GM12878 (cell line): ENCODE results near the gene CCDC88C. TPM values are rescaled to one million over a fixed set of nuclear protein-coding genes. Genes with fewer than 3 reads are reported as not detected.
A peak's percentile ranks its signal among the peaks of the same experiment; 100 is the strongest.

Experiments used
- ATAC-seq: fragments of 200-7000 bp; cut with Tn5 transposase; 3 replicates; pipeline ENCODE4 v1.9.1; 2020; ENCODE audit warnings: mild to moderate bottlenecking, moderate library complexity
- BruUV-seq: library from RNA; stranded (reverse); fragments of 400-500 nt; replicated peaks from 2 replicates; lab custom pipeline; 2021; lab: Mats Ljungman, UMichigan
- CTCF ChIA-PET: fragments of 300-600 bp; sonication (Branson Sonifier 250); formaldehyde crosslinking; extraction: SDS; loops from one replicate; lab custom pipeline; 2021; ENCODE audit warnings: inconsistent platforms; lab: Yijun Ruan, JAX
- POLR2A ChIA-PET: fragments of 350-600 bp; formaldehyde crosslinking; extraction: SDS; loops from one replicate; lab custom pipeline; 2021; ENCODE audit warnings: inconsistent platforms; lab: Charles Lee
- RAD21 ChIA-PET: fragments of 300-600 bp; sonication (Branson Sonifier 250); formaldehyde crosslinking; loops from one replicate; lab custom pipeline; 2023; ENCODE audit warnings: antibody characterized with exemption; ENCODE audit not compliant: unreplicated experiment; lab: Charles Lee
- SMC1A ChIA-PET: fragments of 300-600 bp; sonication (Branson Sonifier 250); formaldehyde crosslinking; loops from one replicate; lab custom pipeline; 2023; ENCODE audit not compliant: unreplicated experiment, uncharacterized antibody; lab: Charles Lee
- DNase-seq: peaks from one replicate; pipeline ENCODE4 v3.0.0-alpha.2; 2011; ENCODE audit warnings: low read depth, low spot score
- FAIRE-seq: peaks from 3 replicates; lab custom pipeline; 2011; peaks lifted over from hg19 to GRCh38; lab: Jason Lieb, UNC
- H2AFZ ChIP-seq: 2 replicates; pipeline ENCODE4 v1.6.0; 2011; ENCODE audit warnings: low read depth, low read length, control low read depth; ENCODE audit not compliant: control insufficient read depth
- H3K27ac ChIP-seq: 2 replicates; pipeline ENCODE4 v1.5.1; 2011; ENCODE audit warnings: control low read depth; ENCODE audit not compliant: control insufficient read depth, insufficient read depth
- H3K27me3 ChIP-seq, 2 experiments: replicated peaks in 1 of 2; 2 replicates each; pipeline versions ENCODE4 v1.6.0 to v1.6.1; 2011; ENCODE audit warnings: low read length in 1 of 2; ENCODE audit not compliant: control insufficient read depth in 2 of 2, insufficient read depth in 2 of 2
- H3K36me3 ChIP-seq, 2 experiments: 2 replicates each; pipeline ENCODE4 v1.5.1; 2011; ENCODE audit warnings: low read length in 1 of 2; ENCODE audit not compliant: control insufficient read depth in 2 of 2, insufficient read depth in 2 of 2
- H3K4me1 ChIP-seq: 2 replicates; pipeline ENCODE4 v1.6.1; 2011; ENCODE audit warnings: mild to moderate bottlenecking, low read length, moderate library complexity, mixed read lengths; ENCODE audit not compliant: control insufficient read depth, insufficient read depth
- H3K4me2 ChIP-seq: 2 replicates; pipeline ENCODE4 v1.6.0; 2011; ENCODE audit warnings: control low read depth; ENCODE audit not compliant: control insufficient read depth, insufficient read depth
- H3K4me3 ChIP-seq: fragments of 200-600 bp; sonication (generic); 2 replicates; pipeline ENCODE4 v1.5.1; 2016
- H3K79me2 ChIP-seq: 2 replicates; pipeline ENCODE4 v1.6.0; 2011; ENCODE audit warnings: low read length; ENCODE audit not compliant: control insufficient read depth, insufficient read depth
- H3K9ac ChIP-seq: 2 replicates; pipeline ENCODE4 v1.8.0; 2011; ENCODE audit warnings: low read length, control low read depth, mixed read lengths; ENCODE audit not compliant: control insufficient read depth, insufficient read depth
- H3K9me3 ChIP-seq: replicated peaks from 3 replicates; pipeline ENCODE4 v1.5.1; 2011; ENCODE audit warnings: mild to moderate bottlenecking, low read length; ENCODE audit not compliant: control insufficient read depth, insufficient read depth
- H4K20me1 ChIP-seq: 2 replicates; pipeline ENCODE4 v1.6.0; 2011; ENCODE audit not compliant: control insufficient read depth, insufficient read depth
- EGR1 ChIP-seq, 2 experiments: IDR thresholded peaks; 1 replicate in 1 of 2; 2 replicates in 1 of 2; pipeline ENCODE4 v1.6.1; 2011 to 2012; ENCODE audit warnings: low read depth in 2 of 2, low read length in 2 of 2, borderline replicate concordance in 1 of 2, mild to moderate bottlenecking in 1 of 2, moderate library complexity in 1 of 2
- HDAC2 ChIP-seq: fragments of 200-600 bp; sonication (generic); IDR thresholded peaks from 2 replicates; pipeline ENCODE4 v1.6.1; 2017
- HDGF ChIP-seq: fragments of 450-650 bp; IDR thresholded peaks from 2 replicates; pipeline ENCODE4 v1.6.1; 2016; ENCODE audit warnings: antibody characterized with exemption
- IKZF1 ChIP-seq: fragments of 450-650 bp; conservative IDR thresholded peaks from 2 replicates; pipeline ENCODE4 v1.6.1; 2017; ENCODE audit warnings: antibody characterized with exemption, mild to moderate bottlenecking
- MYC ChIP-seq: IDR thresholded peaks from 2 replicates; pipeline ENCODE4 v1.6.1; 2011; ENCODE audit warnings: mild to moderate bottlenecking, low read length, moderate library complexity, inconsistent platforms; ENCODE audit not compliant: insufficient read depth, insufficient replicate concordance, insufficient read length, severe bottlenecking
- RFX5 ChIP-seq: IDR thresholded peaks from 2 replicates; pipeline ENCODE4 v1.6.1; 2011; ENCODE audit warnings: low read depth, low read length, improper control_type of control experiment
- RUNX3 ChIP-seq: IDR thresholded peaks from 2 replicates; pipeline ENCODE4 v1.6.1; 2012; ENCODE audit warnings: low read length, inconsistent platforms
- SMAD1 ChIP-seq: fragments of 450-650 bp; IDR thresholded peaks from 2 replicates; pipeline ENCODE4 v1.6.1; 2018; ENCODE audit warnings: mild to moderate bottlenecking, low read depth; ENCODE audit not compliant: partially characterized antibody
- TAF1 ChIP-seq: IDR thresholded peaks from 2 replicates; pipeline ENCODE4 v1.6.1; 2011; ENCODE audit warnings: mild to moderate bottlenecking, low read depth, low read length, borderline replicate concordance
- ZNF207 ChIP-seq: fragments of 450-650 bp; IDR thresholded peaks from 2 replicates; pipeline ENCODE4 v1.6.1; 2014; ENCODE audit warnings: antibody characterized with exemption, mild to moderate bottlenecking, borderline replicate concordance
- ZNF217 ChIP-seq: fragments of 450-650 bp; IDR thresholded peaks from 2 replicates; pipeline ENCODE4 v1.6.1; 2017; ENCODE audit warnings: antibody characterized with exemption, mild to moderate bottlenecking
- WGBS: methylation state at CpG from one replicate; pipeline ENCODE4 v1.1.6; 2016; ENCODE audit warnings: low lambda C conversion rate; ENCODE audit not compliant: insufficient replicate concordance, insufficient coverage; ENCODE audit errors: missing lambda C conversion rate; 5-methylcytosine and 5-hydroxymethylcytosine counted together
- in situ Hi-C: fragments of 300-500 bp; cut with MboI; formaldehyde crosslinking; loops from 9 replicates; pipeline ENCODE4 v1.14.3; 2018; ENCODE audit warnings: mixed read lengths
- intact Hi-C: fragments of 100-400 bp; cut with micrococcal nuclease; formaldehyde crosslinking; loops from one replicate; pipeline ENCODE4 v1.14.2; 2022; ENCODE audit not compliant: unreplicated experiment
- polyA plus RNA-seq, 11 experiments: library from polyadenylated mRNA; depleted of rRNA in 4 of 11; unstranded in 6 of 11; stranded (reverse) in 5 of 11; fragments of >200 nt; fragmentation: Nextera tagmentation in 4 of 11; fragmentation: Illumina TruSeq in 1 of 11; extraction: Ambion mirVana in 4 of 11; extraction: Trizol in 1 of 11; gene quantifications; 1 replicate in 1 of 11; 2 replicates in 10 of 11; pipeline versions ENCODE4 v1.2.1 to v1.2.3, GENCODE V29; 2011 to 2016; ENCODE audit warnings: inconsistent platforms in 2 of 11, missing spikeins in 2 of 11, low read depth in 1 of 11
- total RNA-seq, 4 experiments: library from RNA; depleted of rRNA in 3 of 4; stranded (reverse); fragments of >200 nt in 3 of 4; fragmentation: Illumina TruSeq in 1 of 4; extraction: Trizol in 1 of 4; gene quantifications; 2 replicates each; pipeline versions ENCODE4 v1.2.1 to v1.2.3, GENCODE V29; 2013 to 2021
- TF ChIP-seq, protein P1 (sequence below): fragments of 150-350 bp; IDR thresholded peaks from 2 replicates; pipeline ENCODE4 v1.6.1; 2016; ENCODE audit warnings: low read depth, low read length
- TF ChIP-seq, protein P2 (sequence below): IDR thresholded peaks from 2 replicates; pipeline ENCODE4 v1.6.1; 2011; ENCODE audit warnings: borderline replicate concordance, low read depth, mild to moderate bottlenecking, moderate library complexity, mixed read lengths, low read length; ENCODE audit not compliant: insufficient read depth; ENCODE audit errors: extremely low read length

Gene CCDC88C
- total and polyA plus RNA-seq, 10 of the 15 experiments (the other 5 are each of a cell fraction or from before 2014, with no cell fraction given) = 4.0 to 79.6 (median 36.6) TPM

DNA sequence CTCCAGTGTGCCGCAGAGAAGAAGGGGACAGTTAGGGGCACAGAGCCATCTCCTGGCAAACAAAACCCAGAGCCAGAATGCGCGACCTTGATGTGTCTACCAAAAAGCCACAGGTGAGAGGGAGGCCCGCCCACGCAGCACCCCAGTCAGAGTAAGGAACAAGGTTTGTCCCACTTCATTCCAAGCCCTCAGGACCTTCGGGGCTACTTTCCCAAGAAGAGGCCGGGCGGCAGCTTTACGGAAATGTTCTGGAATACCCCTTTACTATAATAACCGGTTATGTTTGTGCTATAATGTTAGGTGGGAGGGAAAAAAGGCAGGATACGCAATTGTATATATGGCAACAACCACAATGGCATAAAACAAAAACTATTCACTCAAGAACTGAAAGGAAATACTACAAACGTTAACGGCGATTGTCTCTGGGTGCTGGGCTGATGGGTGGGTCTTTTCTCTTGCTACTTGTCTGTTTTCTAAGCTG, 12.3 kb downstream of the CCDC88C start:
- FAIRE-seq = no peak
- BruUV-seq = no TSS peak
- peaks cover 61% of the 10 kb centered on the region for H3K4me1 ChIP-seq
- TF ChIP-seq RFX5 (no peak), ZNF217 (no peak), HDAC2 (no peak), EGR1 (IDR thresholded peaks at IDR 0.05; ENCODE audit: borderline replicate concordance in 1 of 2, low read depth in 2 of 2, low read length in 2 of 2) (peak in 1 of 2 experiments; percentile 60; a peak in 2 of 3 replicates), MYC (no peak), SMAD1 (no peak), ZNF207 (no peak), IKZF1 (0 out of 2 replicates have a peak, but pooled peaks have one; percentile 14), TAF1 (no peak), RUNX3 (0 out of 2 replicates have a peak, but pooled peaks have one; percentile 9), HDGF (no peak)
- TF ChIP-seq, protein P1, sequence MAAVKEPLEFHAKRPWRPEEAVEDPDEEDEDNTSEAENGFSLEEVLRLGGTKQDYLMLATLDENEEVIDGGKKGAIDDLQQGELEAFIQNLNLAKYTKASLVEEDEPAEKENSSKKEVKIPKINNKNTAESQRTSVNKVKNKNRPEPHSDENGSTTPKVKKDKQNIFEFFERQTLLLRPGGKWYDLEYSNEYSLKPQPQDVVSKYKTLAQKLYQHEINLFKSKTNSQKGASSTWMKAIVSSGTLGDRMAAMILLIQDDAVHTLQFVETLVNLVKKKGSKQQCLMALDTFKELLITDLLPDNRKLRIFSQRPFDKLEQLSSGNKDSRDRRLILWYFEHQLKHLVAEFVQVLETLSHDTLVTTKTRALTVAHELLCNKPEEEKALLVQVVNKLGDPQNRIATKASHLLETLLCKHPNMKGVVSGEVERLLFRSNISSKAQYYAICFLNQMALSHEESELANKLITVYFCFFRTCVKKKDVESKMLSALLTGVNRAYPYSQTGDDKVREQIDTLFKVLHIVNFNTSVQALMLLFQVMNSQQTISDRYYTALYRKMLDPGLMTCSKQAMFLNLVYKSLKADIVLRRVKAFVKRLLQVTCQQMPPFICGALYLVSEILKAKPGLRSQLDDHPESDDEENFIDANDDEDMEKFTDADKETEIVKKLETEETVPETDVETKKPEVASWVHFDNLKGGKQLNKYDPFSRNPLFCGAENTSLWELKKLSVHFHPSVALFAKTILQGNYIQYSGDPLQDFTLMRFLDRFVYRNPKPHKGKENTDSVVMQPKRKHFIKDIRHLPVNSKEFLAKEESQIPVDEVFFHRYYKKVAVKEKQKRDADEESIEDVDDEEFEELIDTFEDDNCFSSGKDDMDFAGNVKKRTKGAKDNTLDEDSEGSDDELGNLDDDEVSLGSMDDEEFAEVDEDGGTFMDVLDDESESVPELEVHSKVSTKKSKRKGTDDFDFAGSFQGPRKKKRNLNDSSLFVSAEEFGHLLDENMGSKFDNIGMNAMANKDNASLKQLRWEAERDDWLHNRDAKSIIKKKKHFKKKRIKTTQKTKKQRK = no peak
- TF ChIP-seq, protein P2, sequence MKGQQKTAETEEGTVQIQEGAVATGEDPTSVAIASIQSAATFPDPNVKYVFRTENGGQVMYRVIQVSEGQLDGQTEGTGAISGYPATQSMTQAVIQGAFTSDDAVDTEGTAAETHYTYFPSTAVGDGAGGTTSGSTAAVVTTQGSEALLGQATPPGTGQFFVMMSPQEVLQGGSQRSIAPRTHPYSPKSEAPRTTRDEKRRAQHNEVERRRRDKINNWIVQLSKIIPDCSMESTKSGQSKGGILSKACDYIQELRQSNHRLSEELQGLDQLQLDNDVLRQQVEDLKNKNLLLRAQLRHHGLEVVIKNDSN = no peak
- H3K4me3 ChIP-seq = no peak overlapping the region; the same call in 1 of the 2 replicates
- H3K27me3 ChIP-seq = no peaks in the 10 kb centered on the region
- RAD21 ChIA-PET = interaction anchor here (1.5 kb wide), 1 partner anchor 30 kb away, joined by 3 read pairs; no protein-coding TSS in a partner anchor
- 63% methylated on average over 14 of the region's 14 CpGs for WGBS
- peak overlapping the region; percentile 22; the same call in 1 of the 2 replicates for H3K4me2 ChIP-seq
- H3K9me3 ChIP-seq = no peaks in the 10 kb centered on the region
- POLR2A ChIA-PET = interaction anchor here (0.6 kb wide), 1 partner anchor 42 kb away, joined by 4 read pairs; no protein-coding TSS in a partner anchor
- no peak overlapping the region for H2AFZ ChIP-seq
- ATAC-seq = no peak
- no peak overlapping the region; the same call in 1 of the 2 replicates for H3K27ac ChIP-seq
- in situ Hi-C loops (no loop called here), intact Hi-C loops (no loop called here)
- H3K79me2 ChIP-seq = peaks cover 95% of the 10 kb centered on the region
- H3K9ac ChIP-seq = no peak overlapping the region
- DNase-seq = no peak
- H4K20me1 ChIP-seq = peaks cover 19% of the 10 kb centered on the region
- peaks cover 36% of the 10 kb centered on the region in 2 experiments for H3K36me3 ChIP-seq
- SMC1A ChIA-PET = interaction anchor here (1.4 to 1.5 kb wide), 3 partner anchors 14 to 55 kb away, joined by 3 to 4 read pairs (median 4); no protein-coding TSS in a partner anchor
- CTCF ChIA-PET = interaction anchor here (8.1 kb wide), 1 partner anchor 10 kb away, joined by 100 read pairs; the partner anchor contains the start of gene CCDC88C
